Measurements from ENCODE around the gene CLCA2. TPM values are rescaled to one million over a fixed set of nuclear protein-coding genes. Genes with fewer than 3 reads are reported as not detected.
"Not testable (repeated sequence)": the region's sequence is repeated elsewhere in the genome, so short reads cannot be mapped to it uniquely, and the experiment has no call there.

Gene CLCA2
- total RNA-seq, 1 donor from 2014 or later = 0.33 TPM

DNA sequence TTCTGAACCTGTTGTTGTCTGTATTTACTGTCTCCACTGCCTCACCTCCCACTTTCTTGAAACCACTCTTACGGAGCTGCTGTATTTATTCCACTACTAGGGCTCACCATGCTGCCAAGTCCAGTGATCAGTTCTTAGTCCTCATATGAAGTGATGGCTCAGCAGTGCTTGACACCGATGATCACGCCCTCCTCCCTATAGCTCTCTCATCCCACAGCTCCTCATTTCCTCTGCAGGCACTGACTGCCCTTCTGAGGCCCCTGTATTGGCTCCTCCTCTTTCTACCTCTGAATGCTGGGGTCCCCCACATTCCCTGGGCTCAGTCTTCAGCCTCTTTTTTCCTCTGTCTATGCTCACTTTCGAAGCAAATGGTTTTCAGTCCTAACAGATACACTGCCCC is 48.2 kb downstream of the CLCA2 start:
- DNase-seq (ENCODE audit: low read depth, low spot score) = no peak

- DNase-seq (ENCODE audit: low read depth, low spot score) = no peak
Measured at GRCh38 chr1:86472767-86473166, 48.8 kb downstream of the CLCA2 start.

GRCh38 chr1:86477256-86477655 is 53.3 kb downstream of the CLCA2 start:
- no peak for DNase-seq (ENCODE audit: low read depth, low spot score)

GRCh38 chr1:86477682-86478081 is 53.7 kb downstream of the CLCA2 start:
- no peak for DNase-seq (ENCODE audit: low read depth, low spot score)

DNA sequence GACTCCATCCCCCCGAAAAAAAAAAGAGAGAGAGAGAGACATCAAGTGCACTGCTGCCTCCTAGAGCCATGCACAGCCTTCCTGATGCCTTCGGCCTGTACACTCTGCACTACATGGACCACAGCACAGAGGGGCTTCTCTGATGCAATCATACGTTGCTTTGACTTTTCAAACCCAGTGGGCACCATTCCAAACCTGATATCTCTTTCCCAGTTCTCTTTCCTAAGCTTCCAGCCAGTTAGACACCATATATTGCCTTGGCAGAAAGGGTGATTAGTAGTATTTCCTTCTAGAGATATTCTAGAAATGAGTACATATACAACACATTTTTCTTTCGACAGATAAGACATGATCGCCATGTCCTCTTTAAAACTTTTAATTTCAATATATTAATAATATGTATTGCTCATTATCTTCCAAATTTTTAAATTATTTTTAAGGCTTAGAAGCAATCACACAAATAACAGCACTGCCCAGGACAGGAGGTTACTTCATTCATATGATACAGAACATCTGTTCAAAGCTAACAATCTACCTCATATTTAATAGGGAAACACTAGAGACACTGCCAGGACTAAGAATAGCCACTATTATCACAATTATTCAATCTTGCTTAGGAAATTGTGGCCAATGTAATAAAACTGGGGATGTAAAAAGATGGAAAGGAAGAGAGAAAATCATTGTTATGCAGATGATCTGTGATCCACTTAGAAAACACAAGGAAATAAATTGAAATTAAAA is 54.6 kb downstream of the CLCA2 start:
- no peak for DNase-seq (ENCODE audit: low read depth, low spot score)

GRCh38 chr1:86481966-86482365 is 58.0 kb downstream of the CLCA2 start:
- no peak for DNase-seq (ENCODE audit: low read depth, low spot score)

DNA sequence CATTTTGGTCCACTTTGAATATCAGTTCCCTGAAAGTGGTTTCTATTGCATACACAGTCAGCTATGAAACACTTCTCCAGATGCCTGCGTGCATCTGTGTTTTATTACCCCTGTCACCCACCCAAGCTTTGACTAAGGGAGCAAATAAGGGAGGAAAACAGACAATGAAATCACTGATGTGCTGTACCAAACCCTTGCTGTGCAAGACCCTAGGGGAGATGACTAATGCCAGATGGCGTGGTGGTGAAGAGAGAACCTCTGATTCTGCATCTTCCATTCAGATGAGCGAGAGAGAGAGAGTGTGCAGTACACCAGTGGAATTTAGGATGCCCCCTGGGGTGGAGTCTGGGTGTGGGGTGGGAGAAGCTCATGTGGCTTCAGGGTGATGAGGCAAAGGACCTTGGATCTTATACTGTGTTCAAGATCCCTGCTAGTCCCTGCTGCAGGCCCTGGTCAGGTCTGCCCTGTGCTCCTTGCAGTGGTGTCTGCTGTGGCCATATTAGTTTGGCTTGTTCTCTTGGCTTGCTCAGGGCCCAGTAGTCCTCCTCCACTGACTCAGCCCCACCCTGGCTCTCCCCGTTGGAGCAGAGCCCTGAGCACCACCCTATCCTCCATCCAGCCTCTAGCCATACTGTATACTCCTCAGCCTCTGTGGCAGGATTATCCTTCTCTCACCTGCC is 63.3 kb downstream of the CLCA2 start:
- DNase-seq (ENCODE audit: low read depth, low spot score) = no peak

- no peak for DNase-seq (ENCODE audit: low read depth, low spot score)
Measured at GRCh38 chr1:86487811-86488141, 63.8 kb downstream of the CLCA2 start.

- no peak for DNase-seq (ENCODE audit: low read depth, low spot score)
Measured at GRCh38 chr1:86489242-86489878, 65.4 kb downstream of the CLCA2 start.

GRCh38 chr1:86491171-86491950 is 67.4 kb downstream of the CLCA2 start:
- no peak for DNase-seq (ENCODE audit: low read depth, low spot score)

GRCh38 chr1:86498281-86498680 is 74.3 kb downstream of the CLCA2 start:
- no peak for DNase-seq (ENCODE audit: low read depth, low spot score)

- no peak for DNase-seq (ENCODE audit: low read depth, low spot score)
Measured at GRCh38 chr1:86499987-86500593, 76.1 kb downstream of the CLCA2 start.

GRCh38 chr1:86500714-86501113 is 76.7 kb downstream of the CLCA2 start:
- DNase-seq (ENCODE audit: low read depth, low spot score) = no peak

- not testable (repeated sequence) for DNase-seq (ENCODE audit: low read depth, low spot score)
Measured at GRCh38 chr1:86502125-86502646, 78.2 kb downstream of the CLCA2 start.

GRCh38 chr1:86502721-86503405 is 78.9 kb downstream of the CLCA2 start:
- no peak for DNase-seq (ENCODE audit: low read depth, low spot score)

DNA sequence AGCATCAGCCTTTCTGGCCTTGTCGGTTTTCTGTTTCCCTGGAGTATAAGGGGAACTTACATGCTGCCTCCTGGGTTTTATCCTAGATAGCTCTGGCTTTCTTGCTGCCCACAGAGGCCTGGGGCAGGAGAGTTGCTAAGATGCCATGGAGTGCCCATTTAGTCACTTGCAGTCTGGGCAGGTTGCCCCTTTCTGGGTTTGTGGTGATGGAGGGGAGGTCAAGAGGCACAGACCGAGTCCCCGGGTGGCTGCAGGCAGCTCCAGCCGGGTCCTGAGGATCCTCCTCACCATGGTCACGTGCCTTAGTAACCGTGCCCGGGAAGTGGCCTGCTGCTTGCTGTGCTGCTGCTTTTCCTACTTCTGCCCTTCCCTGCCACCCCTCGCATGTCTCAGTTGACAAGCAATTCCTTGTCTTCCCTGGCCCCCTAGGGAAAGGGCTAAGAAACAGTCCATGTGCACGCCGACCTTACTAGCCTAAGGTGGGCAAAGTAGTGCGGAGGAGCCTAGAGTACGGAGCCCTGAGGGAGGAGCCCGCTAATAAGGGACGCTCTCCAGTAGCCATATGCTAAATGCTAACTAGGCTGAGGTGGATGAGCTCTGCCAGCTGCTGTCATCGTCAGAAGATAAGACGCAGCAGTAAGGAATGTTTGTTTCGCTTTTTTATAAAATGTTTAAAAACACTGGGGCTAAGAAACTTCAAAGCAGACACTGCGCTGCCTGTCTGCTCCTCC is 79.6 kb downstream of the CLCA2 start:
- no peak for DNase-seq (ENCODE audit: low read depth, low spot score)

GRCh38 chr1:86504137-86504479 is 80.1 kb downstream of the CLCA2 start:
- DNase-seq (ENCODE audit: low read depth, low spot score) = no peak

GRCh38 chr1:86504895-86505563 is 81.1 kb downstream of the CLCA2 start:
- no peak for DNase-seq (ENCODE audit: low read depth, low spot score)

GRCh38 chr1:86505564-86505902 is 81.6 kb downstream of the CLCA2 start:
- DNase-seq (ENCODE audit: low read depth, low spot score) = no peak

Data from pulmonary artery endothelial cell (primary cell).